ENCODE measurements around the gene SLC25A33. TPM values are rescaled to one million over a fixed set of nuclear protein-coding genes. Genes with fewer than 3 reads are reported as not detected.

The SLC25A33 gene
- total and polyA plus RNA-seq, 12 donors: 1.9 to 10.3 (median 3.3) TPM

- H3K9me3 ChIP-seq (replicated peaks in 1 of 3): no peaks in the 10 kb centered on the region
- H3K27ac ChIP-seq: peak overlapping the region in 3 of 5 donors; percentile 5 to 76 (median 67)
- H3K27me3 ChIP-seq: no peaks in the 10 kb centered on the region
- peak; percentile 82 to 97 (median 92) for DNase-seq
- WGBS, 4 donors: 40 to 65% (median 51%) methylated on average over 7 to 25 of the region's 25 CpGs
- intact Hi-C loops (cut with DNase I): no loop called here
- no peaks in the 10 kb centered on the region for H3K36me3 ChIP-seq (replicated peaks in 1 of 2)
- H3K4me1 ChIP-seq (replicated peaks in 1 of 2): peaks cover 20 to 25% of the 10 kb centered on the region in 2 donors
- peak overlapping the region in 1 of 4 donors; percentile 19 for H3K4me3 ChIP-seq
- TF ChIP-seq CTCF (IDR thresholded peaks at IDR 0.05): peak in 1 of 6 experiments; percentile 30
- no peak for TF ChIP-seq POLR2A (IDR thresholded peaks at IDR 0.05)
Measured at GRCh38 chr1:9593492-9594465, 54.5 kb downstream of the SLC25A33 start.

GRCh38 chr1:9594471-9595155 is 55.3 kb downstream of the SLC25A33 start:
- H3K27ac ChIP-seq: peak overlapping the region in 1 of 5 donors; percentile 76
- intact Hi-C loops (cut with DNase I): no loop called here
- WGBS, 4 donors: 80 to 98% (median 89%) methylated on average over 4 to 20 of the region's 20 CpGs
- H3K36me3 ChIP-seq (replicated peaks in 1 of 2): no peaks in the 10 kb centered on the region
- no peaks in the 10 kb centered on the region for H3K27me3 ChIP-seq
- no peak overlapping the region for H3K4me3 ChIP-seq
- TF ChIP-seq CTCF (IDR thresholded peaks at IDR 0.05) (no peak), POLR2A (IDR thresholded peaks at IDR 0.05) (no peak)
- H3K4me1 ChIP-seq (replicated peaks in 1 of 2): peaks cover 18 to 22% of the 10 kb centered on the region in 2 donors
- no peak for DNase-seq
- H3K9me3 ChIP-seq (replicated peaks in 1 of 3): no peaks in the 10 kb centered on the region

- DNase-seq: no peak
- Histone ChIP-seq H3K4me3 (no peak overlapping the region), H3K9me3 (replicated peaks in 1 of 3) (no peaks in the 10 kb centered on the region), H3K4me1 (replicated peaks in 1 of 2) (peaks cover 14 to 16% of the 10 kb centered on the region in 2 donors), H3K27me3 (no peaks in the 10 kb centered on the region), H3K27ac (peak overlapping the region in 1 of 5 donors; percentile 76), H3K36me3 (replicated peaks in 1 of 2) (no peaks in the 10 kb centered on the region)
- WGBS, 4 donors: 85 to 97% (median 89%) methylated on average over 4 to 17 of the region's 17 CpGs
- TF ChIP-seq POLR2A (IDR thresholded peaks at IDR 0.05) (no peak), CTCF (IDR thresholded peaks at IDR 0.05) (no peak)
- intact Hi-C loops (cut with DNase I): no loop called here
Measured at GRCh38 chr1:9595156-9595967, 56.1 kb downstream of the SLC25A33 start.

Measured in adrenal gland (tissue), 12 donors.